CD4-positive, alpha-beta T cell treated with Interleukin-1 beta for 1 hour (primary cell): Measurements from ENCODE around the gene PLEKHA5.
"Not testable (repeated sequence)": the region's sequence is repeated elsewhere in the genome, so short reads cannot be mapped to it uniquely, and the experiment has no call there.

Experiments used
- DNase-seq, 2 donors: peaks; one replicate each; pipeline ENCODE4 v3.0.0-alpha.2; 2020 to 2022

PLEKHA5 gene

DNA sequence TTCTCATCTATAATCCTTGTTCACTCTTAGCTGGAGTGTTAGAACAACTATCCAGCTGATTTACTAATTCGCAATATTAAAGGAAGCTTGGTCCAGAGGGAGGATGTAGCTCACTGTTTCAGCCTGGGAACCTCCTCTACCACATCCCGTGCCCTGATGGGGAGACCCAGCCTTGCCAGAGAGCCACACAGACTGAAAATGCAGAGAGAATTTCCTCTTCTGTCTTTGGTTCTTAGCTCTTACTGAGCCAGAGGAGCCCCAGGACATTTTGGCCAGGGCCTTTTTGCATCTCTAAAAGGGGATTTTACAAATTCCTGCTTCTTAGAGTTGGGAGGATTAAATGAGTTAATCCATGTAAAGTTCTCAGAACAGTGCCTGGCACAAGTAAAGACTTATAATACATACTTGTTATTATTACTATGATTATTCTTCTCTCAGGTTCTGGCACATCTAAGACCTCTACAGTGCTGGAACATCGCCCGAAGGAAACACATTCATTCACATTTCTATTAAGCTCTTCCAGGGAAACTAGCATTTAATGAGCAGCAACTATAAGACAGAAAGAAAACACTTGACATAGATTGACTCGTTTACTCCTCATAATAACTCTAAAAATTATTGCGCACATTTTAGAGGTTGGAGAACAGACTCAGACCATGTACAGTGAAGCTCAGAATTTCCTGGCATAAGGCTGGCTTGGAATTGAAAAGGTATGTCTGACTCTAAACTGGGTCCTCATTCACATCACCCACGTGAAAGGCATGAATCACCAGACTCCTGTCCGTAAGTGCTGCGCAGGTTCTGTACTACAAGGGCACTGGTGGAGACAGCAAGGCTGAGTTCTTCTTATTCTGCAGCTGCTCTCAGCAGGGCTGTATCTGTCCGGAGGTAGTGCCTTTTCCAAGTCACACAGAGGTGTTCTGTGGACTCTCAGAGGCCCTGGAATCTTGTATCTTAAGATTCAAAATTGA lies 282.0 kb downstream of the PLEKHA5 start:
- no peak for DNase-seq

GRCh38 chr12:19412844-19413243 lies 283.3 kb downstream of the PLEKHA5 start:
- DNase-seq: no peak

- not testable (repeated sequence) for DNase-seq
Measured at GRCh38 chr12:19413582-19413981, 284.0 kb downstream of the PLEKHA5 start.

DNA sequence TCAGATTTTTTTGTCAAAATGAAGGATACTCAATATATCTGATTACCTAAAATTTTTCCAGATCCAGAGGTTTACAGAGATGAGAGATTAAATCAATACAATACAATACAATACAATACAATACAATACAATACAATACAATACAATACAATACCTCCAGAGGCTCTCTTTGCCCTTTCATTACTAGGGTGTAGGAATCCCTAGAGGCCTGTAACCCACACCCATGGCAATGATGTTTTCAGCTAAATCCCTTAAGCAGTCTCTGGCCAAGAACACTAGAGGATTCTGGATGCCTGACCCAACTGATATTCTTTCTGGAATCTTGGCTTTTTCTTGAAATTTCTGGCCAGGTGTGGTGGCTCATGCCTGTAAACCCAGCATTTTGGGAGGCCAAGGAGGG lies 286.0 kb downstream of the PLEKHA5 start:
- DNase-seq: no peak

GRCh38 chr12:19419086-19419485 lies 289.6 kb downstream of the PLEKHA5 start:
- DNase-seq: no peak

- DNase-seq: no peak
Measured at GRCh38 chr12:19421503-19422282, 292.2 kb downstream of the PLEKHA5 start.

- DNase-seq: no peak
Measured at GRCh38 chr12:19423166-19423930, 293.8 kb downstream of the PLEKHA5 start.
